IMR-90 (cell line): ENCODE results near the gene GNL1. TPM values are rescaled to one million over a fixed set of nuclear protein-coding genes. Genes with fewer than 3 reads are reported as not detected.

ENCODE experiments used
- ATAC-seq: fragments of 200-7000 bp; cut with Tn5 transposase; 2 replicates; pipeline ENCODE4 v1.9.1; 2020; ENCODE audit warnings: low read depth, mild to moderate bottlenecking, moderate library complexity
- BruUV-seq: library from RNA; stranded (reverse); fragments of 400-500 nt; replicated peaks from 2 replicates; lab custom pipeline; 2021; lab: Mats Ljungman, UMichigan
- CTCF ChIA-PET: fragments of 300-600 bp; formaldehyde crosslinking; extraction: SDS; loops from one replicate; lab custom pipeline; 2021; ENCODE audit warnings: antibody characterized with exemption; lab: Yijun Ruan, JAX
- POLR2A ChIA-PET: fragments of 300-600 bp; sonication (Branson Sonifier 250); formaldehyde crosslinking; loops from one replicate; lab custom pipeline; 2022; ENCODE audit warnings: antibody characterized with exemption; ENCODE audit not compliant: unreplicated experiment; lab: Charles Lee
- DNase-seq: peaks from one replicate; pipeline ENCODE4 v3.0.0; 2013
- H2AFZ ChIP-seq: replicated peaks from 2 replicates; pipeline ENCODE3; 2013; ENCODE audit warnings: low read length, mild to moderate bottlenecking; ENCODE audit not compliant: poor library complexity
- H2AK5ac ChIP-seq: 2 replicates; pipeline ENCODE4 v1.6.1; 2013; ENCODE audit warnings: low read depth, low read length, inconsistent platforms
- H2AK9ac ChIP-seq: replicated peaks from 2 replicates; pipeline ENCODE3; 2013; ENCODE audit warnings: mild to moderate bottlenecking, low read depth, low read length, moderate library complexity; ENCODE audit not compliant: poor library complexity
- H2BK120ac ChIP-seq: 2 replicates; pipeline ENCODE4 v1.6.1; 2013; ENCODE audit warnings: low read depth, low read length, inconsistent platforms
- H2BK15ac ChIP-seq: 3 replicates; pipeline ENCODE4 v1.6.1; 2013; ENCODE audit warnings: low read depth, low read length, inconsistent platforms
- H2BK20ac ChIP-seq: 2 replicates; pipeline ENCODE4 v1.6.1; 2013; ENCODE audit warnings: low read depth, mild to moderate bottlenecking, inconsistent platforms, low read length, moderate library complexity
- H2BK5ac ChIP-seq: 2 replicates; pipeline ENCODE4 v1.6.1; 2013; ENCODE audit warnings: mild to moderate bottlenecking, low read depth, low read length, inconsistent platforms; ENCODE audit not compliant: poor library complexity, severe bottlenecking
- H3K14ac ChIP-seq: replicated peaks from 2 replicates; pipeline ENCODE4 v1.6.1; 2013; ENCODE audit warnings: low read depth, low read length, inconsistent platforms
- H3K18ac ChIP-seq: 2 replicates; pipeline ENCODE4 v1.6.1; 2013; ENCODE audit warnings: low read depth, low read length, control low read depth
- H3K23ac ChIP-seq: 2 replicates; pipeline ENCODE4 v1.6.1; 2013; ENCODE audit warnings: low read depth, low read length, inconsistent platforms
- H3K27ac ChIP-seq: 2 replicates; pipeline ENCODE4 v1.5.1; 2013; ENCODE audit warnings: mild to moderate bottlenecking, control low read depth, low read length; ENCODE audit not compliant: insufficient read depth
- H3K27me3 ChIP-seq: 2 replicates; pipeline ENCODE4 v1.6.1; 2013; ENCODE audit warnings: low read length; ENCODE audit not compliant: control insufficient read depth, insufficient read depth
- H3K36me3 ChIP-seq: 2 replicates; pipeline ENCODE4 v1.6.1; 2013; ENCODE audit warnings: low read length, mixed read lengths; ENCODE audit not compliant: control insufficient read depth, insufficient read depth
- H3K4ac ChIP-seq: 2 replicates; pipeline ENCODE4 v1.6.1; 2013; ENCODE audit warnings: low read depth, low read length, inconsistent platforms
- H3K4me1 ChIP-seq: 2 replicates; pipeline ENCODE4 v1.6.1; 2013; ENCODE audit warnings: low read length, mixed read lengths; ENCODE audit not compliant: control insufficient read depth, insufficient read depth
- H3K4me2 ChIP-seq: 2 replicates; pipeline ENCODE4 v1.6.1; 2013; ENCODE audit warnings: low read depth, mild to moderate bottlenecking, control low read depth, low read length, moderate library complexity
- H3K4me3 ChIP-seq: 2 replicates; pipeline ENCODE4 v1.5.1; 2013; ENCODE audit warnings: low read depth, mild to moderate bottlenecking, control low read depth, low read length, moderate library complexity; ENCODE audit not compliant: insufficient read depth
- H3K56ac ChIP-seq: 2 replicates; pipeline ENCODE4 v1.6.1; 2013; ENCODE audit warnings: low read length, inconsistent platforms; ENCODE audit not compliant: insufficient read depth; ENCODE audit errors: extremely low read depth
- H3K79me1 ChIP-seq, 2 experiments: 2 replicates each; pipeline ENCODE4 v1.6.1; 2013; ENCODE audit warnings: low read length in 2 of 2, inconsistent platforms in 1 of 2, low read depth in 1 of 2
- H3K9ac ChIP-seq: 2 replicates; pipeline ENCODE4 v1.6.1; 2013; ENCODE audit warnings: low read depth, low read length, control low read depth
- H3K9me1 ChIP-seq: 2 replicates; pipeline ENCODE4 v1.6.1; 2013; ENCODE audit warnings: low read length, inconsistent platforms; ENCODE audit not compliant: insufficient read depth
- H3K9me3 ChIP-seq: 2 replicates; pipeline ENCODE4 v1.6.1; 2013; ENCODE audit warnings: low read length; ENCODE audit not compliant: control insufficient read depth, insufficient read depth
- H4K20me1 ChIP-seq: 2 replicates; pipeline ENCODE4 v1.6.1; 2013; ENCODE audit warnings: low read length, inconsistent platforms; ENCODE audit not compliant: insufficient read depth
- H4K5ac ChIP-seq: 2 replicates; pipeline ENCODE4 v1.6.1; 2013; ENCODE audit warnings: mild to moderate bottlenecking, low read depth, low read length, control low read depth
- H4K8ac ChIP-seq, 2 experiments: 2 replicates each; pipeline ENCODE4 v1.6.1; 2013; ENCODE audit warnings: low read depth in 2 of 2, low read length in 2 of 2, control low read depth in 1 of 2, inconsistent platforms in 1 of 2
- H4K91ac ChIP-seq: 2 replicates; pipeline ENCODE4 v1.6.1; 2013; ENCODE audit warnings: low read depth, low read length, inconsistent platforms; ENCODE audit not compliant: insufficient read depth
- BHLHE40 ChIP-seq: fragments of 150-350 bp; IDR thresholded peaks from 2 replicates; pipeline ENCODE4 v1.6.1; 2016; ENCODE audit warnings: mild to moderate bottlenecking, low read depth, low read length
- CHD1 ChIP-seq: IDR thresholded peaks from 2 replicates; pipeline ENCODE4 v1.6.1; 2012; ENCODE audit warnings: low read depth, low read length, improper control_type of control experiment
- FOS ChIP-seq: fragments of 150-350 bp; IDR thresholded peaks from 2 replicates; pipeline ENCODE4 v1.6.1; 2016; ENCODE audit warnings: low read depth, low read length
- MAFK ChIP-seq: IDR thresholded peaks from 2 replicates; pipeline ENCODE4 v1.6.1; 2012; ENCODE audit warnings: low read depth, low read length, improper control_type of control experiment
- MAZ ChIP-seq: IDR thresholded peaks from 2 replicates; pipeline ENCODE4 v1.6.1; 2012; ENCODE audit warnings: low read depth, mild to moderate bottlenecking, low read length, improper control_type of control experiment, moderate library complexity, borderline replicate concordance
- MXI1 ChIP-seq: IDR thresholded peaks from 2 replicates; pipeline ENCODE4 v1.6.1; 2012; ENCODE audit warnings: low read depth, mild to moderate bottlenecking, low read length, moderate library complexity, borderline replicate concordance
- RAD21 ChIP-seq: IDR thresholded peaks from 2 replicates; pipeline ENCODE4 v1.6.1; 2012; ENCODE audit warnings: low read length, improper control_type of control experiment
- RCOR1 ChIP-seq: IDR thresholded peaks from 2 replicates; pipeline ENCODE4 v1.6.1; 2012; ENCODE audit warnings: mild to moderate bottlenecking, low read length, improper control_type of control experiment; ENCODE audit not compliant: insufficient replicate concordance
- RFX5 ChIP-seq: IDR thresholded peaks from 2 replicates; pipeline ENCODE4 v1.8.0; 2012; ENCODE audit warnings: low read depth, mild to moderate bottlenecking, low read length, moderate library complexity
- SMC3 ChIP-seq: fragments of 150-350 bp; IDR thresholded peaks from 2 replicates; pipeline ENCODE4 v1.6.1; 2016; ENCODE audit warnings: low read depth, mild to moderate bottlenecking, antibody characterized with exemption, low read length, moderate library complexity
- WGBS, 2 experiments: methylation state at CpG; one replicate each; pipeline versions ENCODE4 v1.1.5 to v1.1.7; 2013; ENCODE audit warnings: missing lambda C conversion rate in 2 of 2; ENCODE audit not compliant: insufficient read length in 1 of 2; ENCODE audit errors: extremely low coverage in 2 of 2; 5-methylcytosine and 5-hydroxymethylcytosine counted together
- dilution Hi-C: fragments of 300-500 bp; cut with HindIII; formaldehyde crosslinking; loops from one replicate; pipeline ENCODE4 v1.14.3; 2018; ENCODE audit warnings: low sequenced_read_pairs; ENCODE audit not compliant: unreplicated experiment
- in situ Hi-C: fragments of 300-500 bp; cut with MboI; formaldehyde crosslinking; loops from 3 replicates; pipeline ENCODE4 v1.14.3; 2019; ENCODE audit warnings: low sequenced_read_pairs, inconsistent platforms, mixed read lengths
- intact Hi-C: fragments of 100-400 bp; cut with micrococcal nuclease; formaldehyde crosslinking; loops from 2 replicates; pipeline ENCODE4 v1.10.0; 2022
- polyA plus RNA-seq, 3 experiments: library from polyadenylated mRNA; depleted of rRNA; stranded (reverse); fragments of >200 nt; gene quantifications; 2 replicates each; pipeline ENCODE4 v1.2.3, GENCODE V29; 2012; ENCODE audit warnings: low replicate concordance in 1 of 3
- total RNA-seq: library from RNA; depleted of rRNA; stranded (reverse); fragments of >200 nt; gene quantifications from 2 replicates; pipeline ENCODE4 v1.2.3, GENCODE V29; 2012
- TF ChIP-seq, protein P1 (sequence below): fragments of 150-350 bp; IDR thresholded peaks from 2 replicates; pipeline ENCODE4 v1.6.1; 2017; ENCODE audit warnings: mild to moderate bottlenecking, antibody characterized with exemption, low read length, low read depth
- TF ChIP-seq, protein P2 (sequence below): conservative IDR thresholded peaks from 2 replicates; pipeline ENCODE4 v1.5.1; 2012; ENCODE audit warnings: mild to moderate bottlenecking, low read depth, low read length, improper control_type of control experiment

Gene GNL1
- total and polyA plus RNA-seq, 2 of the 4 experiments (the other 2 are of a cell fraction): 40.5 to 44.0 TPM

DNA sequence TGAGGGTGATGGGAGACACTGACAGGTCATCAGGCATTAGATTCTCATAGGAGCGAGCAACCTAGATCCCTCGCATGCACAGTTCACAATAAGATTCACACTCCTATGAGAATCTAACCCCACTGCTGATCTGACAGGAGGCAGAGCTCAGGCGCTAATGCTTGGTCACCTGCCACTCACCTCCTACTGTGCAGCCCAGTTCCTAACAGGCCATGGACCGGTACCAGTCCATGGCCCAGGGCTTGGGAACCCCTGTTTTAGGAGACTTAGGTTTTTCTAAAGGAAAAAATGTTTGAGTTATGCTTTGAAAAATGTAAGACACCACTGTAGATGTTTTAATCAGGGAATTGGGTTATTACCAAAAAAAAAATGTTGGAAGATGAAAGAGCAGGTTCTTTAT is 60.3 kb downstream of the GNL1 start:
- H3K23ac ChIP-seq: no peak overlapping the region
- no peak overlapping the region for H3K27ac ChIP-seq
- ChIA-PET CTCF (interaction anchor here (1.3 kb wide), 1 partner anchor 37 kb away, joined by 4 read pairs; no protein-coding TSS in a partner anchor), POLR2A (no interaction called here)
- DNase-seq (no peak), ATAC-seq (no peak)
- no TSS peak for BruUV-seq
- WGBS, 2 experiments: no CpG with 5 or more reads among the region's 4 CpGs
- H2AK9ac ChIP-seq: no peak overlapping the region
- H4K5ac ChIP-seq: no peak overlapping the region
- H2BK20ac ChIP-seq: no peak overlapping the region
- H3K14ac ChIP-seq: 0 out of 2 replicates have a peak overlapping the region, but pooled peaks have one; percentile 37
- H3K9me3 ChIP-seq: no peaks in the 10 kb centered on the region
- in situ Hi-C loops (loop anchor here (25.0 kb wide), 1 partner anchor 591 kb away; no protein-coding TSS in a partner anchor), intact Hi-C loops (no loop called here), dilution Hi-C loops (no loop called here)
- no peak overlapping the region for H4K91ac ChIP-seq
- no peak overlapping the region for H2AFZ ChIP-seq
- no peak overlapping the region for H3K4ac ChIP-seq
- H3K79me1 ChIP-seq: peaks cover 3 to 18% of the 10 kb centered on the region in 2 experiments; a peak in 3 of 4 replicates
- H3K4me1 ChIP-seq: peaks cover 11% of the 10 kb centered on the region
- H3K18ac ChIP-seq: no peak overlapping the region; the same call in 1 of the 2 replicates
- no peak overlapping the region for H3K4me2 ChIP-seq
- no peak overlapping the region for H3K9ac ChIP-seq
- H2BK120ac ChIP-seq: peak overlapping the region; percentile 39; the same call in 1 of the 2 replicates
- no peak overlapping the region for H3K4me3 ChIP-seq
- peak overlapping the region; percentile 45 for H2BK5ac ChIP-seq
- H3K36me3 ChIP-seq: peaks cover 22% of the 10 kb centered on the region
- TF ChIP-seq BHLHE40 (no peak), MAFK (no peak), RFX5 (no peak), MAZ (no peak), MXI1 (no peak), RAD21 (no peak), RCOR1 (no peak), FOS (no peak), SMC3 (no peak), CHD1 (no peak)
- TF ChIP-seq, protein P1, sequence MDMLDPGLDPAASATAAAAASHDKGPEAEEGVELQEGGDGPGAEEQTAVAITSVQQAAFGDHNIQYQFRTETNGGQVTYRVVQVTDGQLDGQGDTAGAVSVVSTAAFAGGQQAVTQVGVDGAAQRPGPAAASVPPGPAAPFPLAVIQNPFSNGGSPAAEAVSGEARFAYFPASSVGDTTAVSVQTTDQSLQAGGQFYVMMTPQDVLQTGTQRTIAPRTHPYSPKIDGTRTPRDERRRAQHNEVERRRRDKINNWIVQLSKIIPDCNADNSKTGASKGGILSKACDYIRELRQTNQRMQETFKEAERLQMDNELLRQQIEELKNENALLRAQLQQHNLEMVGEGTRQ: no peak
- TF ChIP-seq, protein P2, sequence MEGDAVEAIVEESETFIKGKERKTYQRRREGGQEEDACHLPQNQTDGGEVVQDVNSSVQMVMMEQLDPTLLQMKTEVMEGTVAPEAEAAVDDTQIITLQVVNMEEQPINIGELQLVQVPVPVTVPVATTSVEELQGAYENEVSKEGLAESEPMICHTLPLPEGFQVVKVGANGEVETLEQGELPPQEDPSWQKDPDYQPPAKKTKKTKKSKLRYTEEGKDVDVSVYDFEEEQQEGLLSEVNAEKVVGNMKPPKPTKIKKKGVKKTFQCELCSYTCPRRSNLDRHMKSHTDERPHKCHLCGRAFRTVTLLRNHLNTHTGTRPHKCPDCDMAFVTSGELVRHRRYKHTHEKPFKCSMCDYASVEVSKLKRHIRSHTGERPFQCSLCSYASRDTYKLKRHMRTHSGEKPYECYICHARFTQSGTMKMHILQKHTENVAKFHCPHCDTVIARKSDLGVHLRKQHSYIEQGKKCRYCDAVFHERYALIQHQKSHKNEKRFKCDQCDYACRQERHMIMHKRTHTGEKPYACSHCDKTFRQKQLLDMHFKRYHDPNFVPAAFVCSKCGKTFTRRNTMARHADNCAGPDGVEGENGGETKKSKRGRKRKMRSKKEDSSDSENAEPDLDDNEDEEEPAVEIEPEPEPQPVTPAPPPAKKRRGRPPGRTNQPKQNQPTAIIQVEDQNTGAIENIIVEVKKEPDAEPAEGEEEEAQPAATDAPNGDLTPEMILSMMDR: no peak
- no peak overlapping the region for H3K56ac ChIP-seq
- 0 out of 3 replicates have a peak overlapping the region, but pooled peaks have one; percentile 51 for H2BK15ac ChIP-seq
- peaks cover 17% of the 10 kb centered on the region for H4K20me1 ChIP-seq
- H3K27me3 ChIP-seq: no peaks in the 10 kb centered on the region
- H2AK5ac ChIP-seq: peak overlapping the region; percentile 28; the same call in 1 of the 2 replicates
- H4K8ac ChIP-seq: peak overlapping the region in 1 of 2 experiments; percentile 63; a peak in 2 of 4 replicates
- H3K9me1 ChIP-seq: peaks cover 8% of the 10 kb centered on the region
